Head of caudate nucleus (tissue), 42 donors: ENCODE data around the gene HDDC3.

Experiments
- DNase-seq, 42 donors: peaks; one replicate each; pipeline versions ENCODE4 v3.0.0 to v3.0.0-alpha.2; 2020 to 2021; ENCODE audit warnings: mixed read lengths in 7 of 42
- intact Hi-C: fragments of 100-400 bp; cut with DNase I; formaldehyde crosslinking; loops from one replicate; pipeline ENCODE4 v1.15.0; 2022

HDDC3 gene

GRCh38 chr15:90931828-90932659 is at the start of gene HDDC3:
HDDC3 (minus strand) TSS chr15:90932549; CDS start chr15:90932540, 9 bp downstream.
- intact Hi-C loops: loop anchor here (2.0 to 5.0 kb wide), 2 partner anchors 29 to 285 kb away; partner anchors contain the start of gene MAN2A2
- DNase-seq: peak; percentile 69 to 98 (median 94)

GRCh38 chr15:90982135-90982534 is 49.8 kb upstream of the HDDC3 start:
- no peak for DNase-seq
- intact Hi-C loops: no loop called here

GRCh38 chr15:90981681-90982080 is 49.3 kb upstream of the HDDC3 start:
- intact Hi-C loops: no loop called here
- DNase-seq: no peak

- DNase-seq: no peak
- intact Hi-C loops: no loop called here
Measured at GRCh38 chr15:90979582-90979981, 47.2 kb upstream of the HDDC3 start.

GRCh38 chr15:90974216-90974615 is 41.9 kb upstream of the HDDC3 start:
- intact Hi-C loops: no loop called here

GRCh38 chr15:90972133-90972532 is 39.8 kb upstream of the HDDC3 start:
- intact Hi-C loops: no loop called here
- no peak for DNase-seq

More at GRCh38 chr15:90974216-90974615, 41.9 kb upstream of the HDDC3 start:
- DNase-seq: no peak

- no peak for DNase-seq
- intact Hi-C loops: no loop called here
Measured at GRCh38 chr15:90970274-90970673, 37.9 kb upstream of the HDDC3 start.

- no peak for DNase-seq
- intact Hi-C loops: no loop called here
Measured at GRCh38 chr15:90968434-90968833, 36.1 kb upstream of the HDDC3 start.

GRCh38 chr15:90967206-90967605 is 34.9 kb upstream of the HDDC3 start:
- intact Hi-C loops: no loop called here
- DNase-seq: no peak

GRCh38 chr15:90966262-90966661 is 33.9 kb upstream of the HDDC3 start:
- intact Hi-C loops: no loop called here
- DNase-seq: no peak

- DNase-seq: no peak
- intact Hi-C loops: no loop called here
Measured at GRCh38 chr15:90962021-90962420, 29.7 kb upstream of the HDDC3 start.

GRCh38 chr15:90960298-90961091 is 28.1 kb upstream of the HDDC3 start:
- peak in 15 of 42 donors; percentile 21 to 62 (median 41) for DNase-seq

GRCh38 chr15:90959894-90960293 is 27.5 kb upstream of the HDDC3 start:
- peak in 41 of 42 donors; percentile 24 to 82 (median 60) for DNase-seq
- intact Hi-C loops: loop anchor here (5.0 to 10.0 kb wide), 3 partner anchors 65 to 312 kb away; partner anchors contain the start of gene VPS33B

More at GRCh38 chr15:90960298-90961091, 28.1 kb upstream of the HDDC3 start:
- intact Hi-C loops: no loop called here

- intact Hi-C loops: loop anchor here (5.0 to 10.0 kb wide), 3 partner anchors 66 to 313 kb away; partner anchors contain the start of gene VPS33B
- no peak for DNase-seq
Measured at GRCh38 chr15:90959028-90959595, 26.8 kb upstream of the HDDC3 start.

GRCh38 chr15:90957791-90958190 is 25.4 kb upstream of the HDDC3 start:
- intact Hi-C loops: loop anchor here (5.0 to 10.0 kb wide), 3 partner anchors 67 to 315 kb away; partner anchors contain the start of gene VPS33B

GRCh38 chr15:90957031-90957790 is 24.9 kb upstream of the HDDC3 start:
- intact Hi-C loops: loop anchor here (5.0 to 10.0 kb wide), 3 partner anchors 68 to 315 kb away; partner anchors contain the start of gene VPS33B

More at GRCh38 chr15:90957791-90958190, 25.4 kb upstream of the HDDC3 start:
- DNase-seq: peak in 3 of 42 donors; percentile 9 to 27 (median 18)

GRCh38 chr15:90956274-90957030 is 24.1 kb upstream of the HDDC3 start:
- intact Hi-C loops: loop anchor here (5.0 to 10.0 kb wide), 3 partner anchors 68 to 316 kb away; partner anchors contain the start of gene VPS33B
- peak in 41 of 42 donors; percentile 49 to 90 (median 80) for DNase-seq

More at GRCh38 chr15:90957031-90957790, 24.9 kb upstream of the HDDC3 start:
- DNase-seq: peak in 22 of 42 donors; percentile 16 to 61 (median 32)
